Activated T-helper 9 cell treated with anti-CD3 and anti-CD28 coated beads, Interleukin-2, amount 50 U/mL, for 16 hours (primary cell): ENCODE data around the gene CMC4.

ENCODE experiments used
- DNase-seq: peaks from one replicate; pipeline ENCODE4 v3.0.0-alpha.2; 2020; ENCODE audit warnings: low read depth

CMC4 gene

GRCh38 chrX:155053656-155054055 lies 17.3 kb downstream of the CMC4 start:
- no peak for DNase-seq

DNA sequence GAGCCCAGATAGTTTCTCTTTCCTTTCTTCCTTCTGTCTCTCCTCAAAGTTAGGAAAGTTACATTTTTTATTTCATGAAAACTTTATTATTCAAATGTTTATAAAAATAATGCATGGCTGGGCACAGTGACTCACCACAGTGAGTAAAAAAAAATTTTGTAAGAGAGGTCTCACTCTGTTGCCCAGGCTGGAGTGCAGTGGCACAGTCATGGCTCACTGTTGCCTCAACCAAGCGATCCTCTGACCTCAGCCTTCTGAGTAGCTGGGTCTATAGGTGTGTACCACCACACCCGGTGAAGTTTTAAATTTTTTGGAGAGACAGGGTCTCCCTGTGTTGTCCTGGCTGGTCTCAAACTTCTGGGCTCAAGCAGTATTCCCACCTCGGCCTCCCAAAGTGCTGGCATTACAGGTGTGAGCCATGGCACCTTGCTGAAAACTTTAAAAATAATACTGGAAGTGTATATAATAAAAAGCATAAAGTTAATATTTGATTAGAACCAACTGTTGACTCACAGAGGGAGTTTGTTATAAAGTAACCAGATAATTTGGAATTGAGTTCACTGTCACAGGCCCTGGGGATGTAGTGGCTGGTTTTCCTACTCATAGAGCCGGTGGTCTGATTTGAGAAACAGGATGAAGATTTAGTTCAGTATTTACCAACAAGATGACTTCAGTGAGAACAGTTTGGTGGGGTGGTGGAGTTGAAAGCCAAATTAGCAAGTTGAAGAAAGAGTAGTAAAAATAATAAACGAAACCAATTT lies 18.0 kb downstream of the CMC4 start:
- no peak for DNase-seq

DNA sequence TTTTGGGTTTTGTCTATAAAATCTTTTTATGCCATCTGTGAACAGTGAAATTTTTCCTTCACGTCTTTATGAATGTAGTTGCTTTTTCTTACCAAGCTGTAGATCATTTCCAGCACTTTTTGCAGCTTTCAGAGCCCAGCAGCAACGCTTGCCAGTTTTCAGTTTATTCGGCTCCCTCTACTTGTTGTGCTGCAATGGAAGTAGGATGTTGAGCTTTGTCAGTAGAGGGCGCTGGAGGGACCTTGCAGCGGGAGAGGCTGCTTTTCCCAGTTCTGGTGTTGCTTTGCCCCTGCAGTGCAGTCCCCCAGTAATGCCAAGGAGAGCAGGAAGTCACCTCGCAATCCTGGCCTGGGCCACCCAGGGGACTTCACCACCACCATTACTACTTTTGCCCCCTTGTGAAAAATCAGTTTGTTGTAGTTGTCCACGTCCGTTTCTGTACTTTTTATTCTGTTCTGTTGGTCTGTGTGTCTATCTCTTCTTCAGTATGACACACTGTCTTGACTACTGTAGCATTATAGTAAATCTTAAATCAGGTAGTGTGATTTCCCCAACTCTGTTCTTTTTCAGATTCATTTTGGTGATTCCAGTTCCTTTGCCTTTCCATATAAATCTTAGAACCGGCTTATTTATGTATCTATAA lies 21.8 kb downstream of the CMC4 start:
- no peak for DNase-seq

GRCh38 chrX:155046811-155047528 lies 24.0 kb downstream of the CMC4 start:
- no peak for DNase-seq

- no peak for DNase-seq
These were observed 24.7 kb downstream of the CMC4 start for GRCh38 chrX:155046129-155046810.

DNA sequence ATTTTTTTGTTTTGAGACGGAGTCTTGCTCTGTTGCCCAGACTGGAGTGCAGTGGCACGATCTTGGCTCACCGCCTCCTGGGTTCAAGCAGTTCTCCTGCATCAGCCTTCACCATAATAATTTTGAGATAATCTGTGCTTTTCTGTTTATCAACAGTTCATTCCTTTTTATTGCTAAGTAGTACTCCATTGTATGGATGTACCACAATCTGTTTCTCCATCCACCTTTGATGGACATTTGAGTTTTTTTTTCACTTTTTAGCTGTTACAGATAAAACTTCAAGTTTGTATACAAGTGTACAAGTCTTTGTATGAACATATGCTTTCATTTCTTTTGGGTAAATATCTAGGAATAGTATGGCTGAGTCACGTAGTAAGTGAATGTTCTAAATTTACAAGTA lies 35.2 kb downstream of the CMC4 start:
- DNase-seq = no peak

- no peak for DNase-seq
These were observed 39.3 kb downstream of the CMC4 start for GRCh38 chrX:155031657-155032056.

GRCh38 chrX:155028877-155029291 lies 42.1 kb downstream of the CMC4 start:
- DNase-seq = no peak

DNA sequence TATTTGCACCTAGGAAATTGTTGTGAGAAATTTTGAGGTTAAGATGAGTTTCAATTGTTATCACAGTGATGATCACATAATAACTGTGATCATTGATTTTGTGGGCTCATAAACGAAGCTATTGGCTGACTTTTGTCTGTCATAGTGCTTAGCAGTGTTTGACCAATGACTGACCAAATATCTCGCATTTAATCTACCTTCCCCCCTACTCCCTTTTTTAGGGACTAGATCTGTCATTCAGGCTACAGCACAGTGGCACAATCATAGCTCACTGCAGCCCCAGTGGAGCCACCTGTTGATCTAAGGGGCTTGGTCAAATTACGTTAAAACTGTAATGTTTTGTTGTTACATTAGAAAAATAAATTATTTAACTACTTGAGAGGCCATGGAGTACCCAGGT lies 42.8 kb downstream of the CMC4 start:
- no peak for DNase-seq

- DNase-seq = no peak
These were observed 43.3 kb downstream of the CMC4 start for GRCh38 chrX:155027509-155028066.

- peak; percentile 87 for DNase-seq
These were observed 44.0 kb downstream of the CMC4 start, which contains the start of gene FUNDC2 for GRCh38 chrX:155026727-155027508. Gene FUNDC2 (plus strand): TSS chrX:155026844. CDS start chrX:155026939, 95 bp downstream.

GRCh38 chrX:155026420-155026726 lies 44.6 kb downstream of the CMC4 start:
- DNase-seq = no peak

DNA sequence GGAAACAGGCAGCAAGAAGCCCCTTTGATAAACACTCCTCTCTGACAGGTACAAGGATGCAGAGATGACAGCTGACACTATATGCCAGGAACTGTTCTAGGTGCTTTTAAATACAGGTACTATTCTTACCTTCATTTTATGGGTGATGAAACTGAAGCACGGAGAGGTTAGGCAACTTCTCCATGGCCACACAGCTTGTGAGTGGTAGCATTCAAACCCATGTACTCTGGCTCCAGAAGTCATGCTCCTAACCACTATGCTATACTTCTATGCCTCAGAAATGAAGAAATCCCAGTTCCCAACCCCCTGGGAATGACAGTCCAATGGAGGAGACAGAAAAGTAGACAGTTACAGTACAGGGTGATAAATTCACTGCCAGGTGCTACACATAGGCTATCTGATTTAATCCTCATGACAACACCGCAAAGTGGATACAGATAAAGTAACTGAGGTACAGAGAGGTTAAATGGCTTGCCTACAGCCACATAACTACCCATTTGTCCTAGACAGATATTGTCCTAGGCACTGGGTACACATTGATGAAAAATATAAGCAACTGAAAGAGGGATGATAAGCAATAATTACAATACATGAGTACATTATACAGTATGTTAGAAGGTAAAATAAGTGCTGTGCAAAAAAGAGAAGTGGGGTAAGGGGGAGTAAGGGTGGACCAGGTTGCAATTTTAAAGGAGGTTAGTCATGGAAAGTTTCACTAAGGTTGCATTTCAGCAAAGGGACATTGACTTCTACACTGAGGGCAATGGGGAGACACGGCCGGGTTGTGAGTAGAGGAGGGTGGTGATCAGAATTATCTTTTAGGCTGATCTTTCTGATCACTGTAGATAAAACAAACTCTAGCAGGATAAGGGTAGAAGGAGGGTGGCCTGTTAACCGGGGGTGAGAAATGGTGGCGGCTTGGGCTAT lies 46.8 kb downstream of the CMC4 start:
- DNase-seq = no peak

- no peak for DNase-seq
These were observed 48.4 kb downstream of the CMC4 start, which contains the start of gene F8 for GRCh38 chrX:155022585-155022984. Gene F8 (minus strand): TSS chrX:155022723. CDS start chrX:155022552, 171 bp downstream.

- DNase-seq = no peak
These were observed 50.3 kb downstream of the CMC4 start for GRCh38 chrX:155020591-155020990.
